HepG2 (cell line): Measurements from ENCODE around the gene HNF1B. TPM values are rescaled to one million over a fixed set of nuclear protein-coding genes. Genes with fewer than 3 reads are reported as not detected.

Experiments
- ATAC-seq: fragments of 200-7000 bp; cut with Tn5 transposase; 3 replicates; pipeline ENCODE4 v1.9.1; 2020; ENCODE audit warnings: mild to moderate bottlenecking, moderate library complexity
- BruUV-seq: library from RNA; stranded (reverse); fragments of 400-500 nt; replicated peaks from 2 replicates; lab custom pipeline; 2021; lab: Mats Ljungman, UMichigan
- CTCF ChIA-PET: fragments of 300-600 bp; formaldehyde crosslinking; extraction: SDS; loops from one replicate; lab custom pipeline; 2021; ENCODE audit warnings: low total read pairs, inconsistent platforms, low intra/inter-chr PET ratio; lab: Yijun Ruan, JAX
- POLR2A ChIA-PET: fragments of 350-600 bp; sonication (Branson Sonifier 250); formaldehyde crosslinking; loops from one replicate; lab custom pipeline; 2020; ENCODE audit warnings: antibody characterized with exemption, inconsistent platforms; lab: Yijun Ruan, JAX
- DNase-seq: peaks from one replicate; pipeline ENCODE4 v3.0.0-alpha.2; 2015; ENCODE audit warnings: low spot score
- FAIRE-seq: peaks from 3 replicates; lab custom pipeline; 2011; peaks lifted over from hg19 to GRCh38; lab: Jason Lieb, UNC
- H2AFZ ChIP-seq: one replicate; pipeline ENCODE4 v1.6.1; 2011; ENCODE audit warnings: low read length, inconsistent platforms
- H3K27ac ChIP-seq: fragments of 300-600 bp; 3 replicates; pipeline ENCODE4 v1.8.0; 2011; ENCODE audit warnings: mixed run types, mild to moderate bottlenecking, mixed read lengths, low read length, inconsistent platforms; ENCODE audit not compliant: insufficient read depth; ENCODE audit errors: extremely low read length
- H3K27me3 ChIP-seq, 2 experiments: fragments of 200-600 bp in 1 of 2; 2 replicates in 1 of 2; 3 replicates in 1 of 2; pipeline versions ENCODE4 v1.6.0 to v1.8.0; 2011; ENCODE audit warnings: low read length in 2 of 2, mild to moderate bottlenecking in 2 of 2, moderate library complexity in 2 of 2, inconsistent platforms in 1 of 2; ENCODE audit not compliant: insufficient read depth in 2 of 2, control insufficient read depth in 1 of 2
- H3K36me3 ChIP-seq, 2 experiments: fragments of 200-600 bp in 1 of 2; replicated peaks in 1 of 2; 2 replicates in 1 of 2; 3 replicates in 1 of 2; pipeline versions ENCODE4 v1.5.1 to v1.8.0; 2011; ENCODE audit warnings: low read length in 2 of 2, inconsistent platforms in 1 of 2; ENCODE audit not compliant: insufficient read depth in 2 of 2, control insufficient read depth in 1 of 2
- H3K4me1 ChIP-seq: 2 replicates; pipeline ENCODE4 v1.5.1; 2012; ENCODE audit warnings: low read length, inconsistent platforms; ENCODE audit not compliant: insufficient read depth
- H3K4me2 ChIP-seq: 2 replicates; pipeline ENCODE4 v1.6.0; 2011; ENCODE audit warnings: low read depth, low read length, inconsistent platforms
- H3K4me3 ChIP-seq, 3 experiments: fragments of 200-600 bp in 1 of 3; sonication (generic), shearing (Covaris generic) in 1 of 3; replicated peaks in 1 of 3; 2 replicates each; pipeline ENCODE4 v1.5.1; 2011 to 2016; ENCODE audit warnings: low read length in 3 of 3, inconsistent platforms in 2 of 3, low read depth in 2 of 3, mild to moderate bottlenecking in 2 of 3, control low read depth in 1 of 3, mixed read lengths in 1 of 3; ENCODE audit not compliant: insufficient read depth in 1 of 3
- H3K79me2 ChIP-seq: one replicate; pipeline ENCODE4 v1.6.1; 2011; ENCODE audit warnings: low read length, inconsistent platforms; ENCODE audit not compliant: insufficient read depth
- H3K9ac ChIP-seq: 2 replicates; pipeline ENCODE4 v1.6.0; 2011; ENCODE audit warnings: mild to moderate bottlenecking, low read depth, low read length, inconsistent platforms; ENCODE audit not compliant: insufficient read depth
- H3K9me3 ChIP-seq: 2 replicates; pipeline ENCODE4 v1.5.1; 2012; ENCODE audit warnings: mild to moderate bottlenecking, low read length
- H4K20me1 ChIP-seq: 2 replicates; pipeline ENCODE4 v1.6.0; 2011; ENCODE audit warnings: inconsistent platforms, mild to moderate bottlenecking, low read length, moderate library complexity; ENCODE audit not compliant: insufficient read depth
- BATF2 ChIP-seq: sonication (generic); formaldehyde crosslinking; IDR thresholded peaks from 2 replicates; pipeline ENCODE4 v1.8.0; 2022; ENCODE audit warnings: mild to moderate bottlenecking, missing genetic modification reagents, moderate library complexity
- HIC2 ChIP-seq: sonication (generic); formaldehyde crosslinking; IDR thresholded peaks from 2 replicates; pipeline ENCODE4 v1.9.0; 2022; ENCODE audit warnings: low read depth, missing genetic modification reagents
- KLF6 ChIP-seq: IDR thresholded peaks from 2 replicates; pipeline ENCODE4 v1.8.0; 2016; ENCODE audit warnings: missing biosample characterization, missing genetic modification reagents
- RBFOX2 ChIP-seq: fragments of 200-400 bp; formaldehyde crosslinking; IDR thresholded peaks from 2 replicates; pipeline ENCODE4 v1.6.1; 2017; ENCODE audit warnings: low read depth, mild to moderate bottlenecking, low read length
- WGBS: methylation state at CpG from one replicate; pipeline ENCODE4 v1.1.6; 2017; ENCODE audit warnings: low lambda C conversion rate; 5-methylcytosine and 5-hydroxymethylcytosine counted together
- in situ Hi-C: cut with HindIII; loops from 2 replicates; pipeline ENCODE4 v1.10.0; 2017; ENCODE audit warnings: low pct_unique_long_range_greater_than_20kb; ENCODE audit not compliant: extremely low pct_ligation_motif_present
- intact Hi-C: fragments of 100-400 bp; cut with micrococcal nuclease; formaldehyde crosslinking; loops from one replicate; pipeline ENCODE4 v1.10.0; 2022; ENCODE audit not compliant: unreplicated experiment
- polyA plus RNA-seq, 8 experiments: library from polyadenylated mRNA; depleted of rRNA in 3 of 8; stranded (reverse) in 7 of 8; unstranded in 1 of 8; fragments of >200 nt; fragmentation: Illumina TruSeq in 4 of 8; extraction: Trizol in 4 of 8; gene quantifications; 2 replicates each; pipeline versions ENCODE4 v1.2.1 to v1.2.3, GENCODE V29; 2011 to 2016; ENCODE audit warnings: low read depth in 4 of 8, missing spikeins in 1 of 8, mixed read lengths in 1 of 8; ENCODE audit not compliant: insufficient read depth in 1 of 8
- total RNA-seq, 5 experiments: library from RNA; depleted of rRNA; stranded (reverse); fragments of >200 nt; fragmentation: Illumina TruSeq; extraction: Trizol; gene quantifications; 2 replicates each; pipeline ENCODE4 v1.2.3, GENCODE V29; 2016; ENCODE audit warnings: low read depth in 1 of 5

The HNF1B gene
- total and polyA plus RNA-seq, 2 of the 13 experiments (the other 11 are each of a cell fraction or from before 2014, with no cell fraction given) = 1.9 to 5.3 TPM

- FAIRE-seq = no peak
- intact Hi-C loops = no loop called here
These were observed 84.9 kb downstream of the HNF1B start for GRCh38 chr17:37659925-37660324.

More at GRCh38 chr17:37659925-37660324, 84.9 kb downstream of the HNF1B start:
- no peaks in the 10 kb centered on the region for H3K79me2 ChIP-seq
- no peaks in the 10 kb centered on the region for H4K20me1 ChIP-seq
- no peak overlapping the region for H3K9ac ChIP-seq
- H3K4me2 ChIP-seq = no peak overlapping the region
- H3K4me3 ChIP-seq = no peak overlapping the region
- BruUV-seq = no TSS peak
- CTCF ChIA-PET = no interaction called here
- in situ Hi-C loops = no loop called here
- H3K36me3 ChIP-seq = no peaks in the 10 kb centered on the region
- H2AFZ ChIP-seq = no peak overlapping the region
- POLR2A ChIA-PET = no interaction called here
- ATAC-seq = no peak
- WGBS = 87% methylated on average over 5 of the region's 5 CpGs
- H3K27ac ChIP-seq = no peak overlapping the region
- DNase-seq = no peak
- TF ChIP-seq KLF6 (CRISPR knock-in tag) (no peak), RBFOX2 (no peak), BATF2 (CRISPR knock-in tag) (no peak), HIC2 (CRISPR knock-in tag) (no peak)
- no peaks in the 10 kb centered on the region for H3K9me3 ChIP-seq
- H3K27me3 ChIP-seq = no peaks in the 10 kb centered on the region; a peak in 1 of 5 replicates
- H3K4me1 ChIP-seq = peaks cover 20% of the 10 kb centered on the region
